CD14-positive monocyte (primary cell): ENCODE measurements around the gene STXBP6. TPM values are rescaled to one million over a fixed set of nuclear protein-coding genes. Genes with fewer than 3 reads are reported as not detected.

Experiments used
- DNase-seq, 3 donors: peaks; one replicate each; pipeline ENCODE4 v3.0.0-alpha.2; 2011 to 2022
- H2AFZ ChIP-seq: 2 replicates; pipeline ENCODE4 v1.6.0; 2012; ENCODE audit warnings: mild to moderate bottlenecking, low read depth, low read length, inconsistent platforms; ENCODE audit not compliant: insufficient read depth, poor library complexity, severe bottlenecking
- H3K27ac ChIP-seq, 2 donors: 1 replicate in 1 of 2; 2 replicates in 1 of 2; pipeline ENCODE4 v1.5.1; 2012 to 2013; ENCODE audit warnings: low read length in 2 of 2, control low read depth in 1 of 2, inconsistent platforms in 1 of 2, low read depth in 1 of 2, mild to moderate bottlenecking in 1 of 2
- H3K27me3 ChIP-seq, 2 donors: one replicate each; pipeline versions ENCODE4 v1.6.0 to v1.6.1; 2011 to 2013; ENCODE audit warnings: low read length in 2 of 2; ENCODE audit not compliant: control insufficient read depth in 2 of 2, insufficient read depth in 2 of 2
- H3K36me3 ChIP-seq, 2 donors: replicated peaks in 1 of 2; 1 replicate in 1 of 2; 2 replicates in 1 of 2; pipeline versions ENCODE4 v1.5.1 to v1.6.1; 2012 to 2013; ENCODE audit warnings: low read length in 2 of 2, control low read depth in 1 of 2, inconsistent platforms in 1 of 2, mild to moderate bottlenecking in 1 of 2; ENCODE audit not compliant: insufficient read depth in 2 of 2, control insufficient read depth in 1 of 2
- H3K4me1 ChIP-seq, 2 donors: 1 replicate in 1 of 2; 2 replicates in 1 of 2; pipeline versions ENCODE4 v1.5.1 to v1.6.1; 2012 to 2013; ENCODE audit warnings: low read length in 2 of 2, control low read depth in 1 of 2, inconsistent platforms in 1 of 2, mild to moderate bottlenecking in 1 of 2, moderate library complexity in 1 of 2; ENCODE audit not compliant: insufficient read depth in 2 of 2, control insufficient read depth in 1 of 2
- H3K4me2 ChIP-seq: replicated peaks from 2 replicates; pipeline ENCODE3; 2012; ENCODE audit warnings: low read length, moderate library complexity, mild to moderate bottlenecking; ENCODE audit not compliant: poor library complexity, severe bottlenecking; ENCODE audit errors: extremely low read depth
- H3K4me3 ChIP-seq, 3 experiments: fragments of 200-600 bp in 1 of 3; sonication (generic) in 1 of 3; replicated peaks in 1 of 3; 1 replicate in 2 of 3; 2 replicates in 1 of 3; pipeline ENCODE4 v1.5.1; 2011 to 2013; ENCODE audit warnings: low read length in 3 of 3, mild to moderate bottlenecking in 3 of 3, control low read depth in 2 of 3, low read depth in 2 of 3, inconsistent platforms in 1 of 3, moderate library complexity in 1 of 3
- H3K79me2 ChIP-seq: 2 replicates; pipeline ENCODE4 v1.6.0; 2012; ENCODE audit warnings: mild to moderate bottlenecking, control low read depth, inconsistent platforms, low read length, moderate library complexity; ENCODE audit not compliant: insufficient read depth
- H3K9ac ChIP-seq: 2 replicates; pipeline ENCODE4 v1.6.0; 2017; ENCODE audit warnings: low read length, mild to moderate bottlenecking; ENCODE audit not compliant: insufficient read depth, poor library complexity, severe bottlenecking
- H3K9me3 ChIP-seq, 2 donors: replicated peaks in 1 of 2; 1 replicate in 1 of 2; 2 replicates in 1 of 2; pipeline versions ENCODE4 v1.5.1 to v1.6.1; 2012 to 2013; ENCODE audit warnings: low read length in 2 of 2, control low read depth in 1 of 2; ENCODE audit not compliant: control insufficient read depth in 1 of 2, insufficient read depth in 1 of 2
- H4K20me1 ChIP-seq: 2 replicates; pipeline ENCODE4 v1.6.0; 2012; ENCODE audit warnings: mild to moderate bottlenecking, low read length, control low read depth, moderate library complexity; ENCODE audit not compliant: insufficient read depth
- H3K27ac Mint-ChIP-seq, 7 donors: one replicate each; pipeline ENCODE4 v1.8.0; 2020; ENCODE audit warnings: mild to moderate bottlenecking in 7 of 7, mixed read lengths in 7 of 7, moderate library complexity in 6 of 7, inconsistent platforms in 2 of 7
- H3K27me3 Mint-ChIP-seq, 3 donors: one replicate each; pipeline ENCODE4 v1.8.0; 2021 to 2022; ENCODE audit warnings: low read depth in 3 of 3, mild to moderate bottlenecking in 3 of 3, mixed read lengths in 3 of 3, moderate library complexity in 3 of 3, inconsistent platforms in 1 of 3
- H3K36me3 Mint-ChIP-seq, 2 donors: one replicate each; pipeline ENCODE4 v1.8.0; 2020; ENCODE audit warnings: mixed read lengths in 2 of 2, inconsistent platforms in 1 of 2, mild to moderate bottlenecking in 1 of 2
- H3K4me1 Mint-ChIP-seq: one replicate; pipeline ENCODE4 v1.8.0; 2020; ENCODE audit warnings: mild to moderate bottlenecking, mixed read lengths
- H3K4me3 Mint-ChIP-seq, 2 donors: one replicate each; pipeline ENCODE4 v1.8.0; 2020; ENCODE audit warnings: mild to moderate bottlenecking in 2 of 2, mixed read lengths in 2 of 2, moderate library complexity in 1 of 2
- H3K9me3 Mint-ChIP-seq, 7 donors: one replicate each; pipeline ENCODE4 v1.8.0; 2020 to 2022; ENCODE audit warnings: mixed read lengths in 7 of 7, mild to moderate bottlenecking in 6 of 7, moderate library complexity in 6 of 7, inconsistent platforms in 2 of 7
- WGBS: methylation state at CpG from one replicate; pipeline ENCODE4 v1.1.5; 2013; ENCODE audit warnings: missing lambda C conversion rate; ENCODE audit not compliant: insufficient coverage; 5-methylcytosine and 5-hydroxymethylcytosine counted together
- intact Hi-C, 2 donors: fragments of 100-400 bp; cut with micrococcal nuclease; formaldehyde crosslinking; loops; one replicate each; pipeline versions ENCODE4 v1.15.0 to v1.15.1; 2023
- polyA plus RNA-seq, 3 donors: library from polyadenylated mRNA; depleted of rRNA in 1 of 3; unstranded in 2 of 3; stranded (reverse) in 1 of 3; fragments of 300-500 nt in 2 of 3; fragments of >200 nt in 1 of 3; fragmentation: Illumina TruSeq in 2 of 3; gene quantifications; 1 replicate in 2 of 3; 2 replicates in 1 of 3; pipeline ENCODE4 v1.2.3, GENCODE V29; 2012 to 2021
- TF ChIP-seq, protein P1 (sequence below): fragments of 200-600 bp; IDR thresholded peaks from one replicate; pipeline ENCODE4 v1.8.0; 2022; ENCODE audit warnings: antibody characterized with exemption, mild to moderate bottlenecking

Gene STXBP6
- polyA plus RNA-seq, 3 donors: 0.05 to 0.25 (median 0.08) TPM

GRCh38 chr14:24798911-24799462 is 251.0 kb downstream of the STXBP6 start:
- Histone ChIP-seq H3K79me2 (no peaks in the 10 kb centered on the region), H2AFZ (peak overlapping the region; percentile 17), H3K4me1 (no peaks in the 10 kb centered on the region), H3K9ac (no peak overlapping the region), H3K4me3 (no peak overlapping the region), H3K9me3 (no peaks in the 10 kb centered on the region), H3K27ac (no peak overlapping the region), H3K4me2 (no peak overlapping the region), H3K27me3 (no peaks in the 10 kb centered on the region), H3K36me3 (no peaks in the 10 kb centered on the region), H4K20me1 (no peaks in the 10 kb centered on the region)
- Mint-ChIP-seq H3K9me3 (peaks cover 0 to 7% (median 2%) of the 10 kb centered on the region in 7 donors), H3K36me3 (no peaks in the 10 kb centered on the region), H3K4me3 (no peak overlapping the region), H3K27ac (peak overlapping the region in 3 of 7 donors; percentile 7 to 66 (median 43)), H3K27me3 (peaks cover 0 to 7% (median 5%) of the 10 kb centered on the region in 3 donors), H3K4me1 (peaks cover 9% of the 10 kb centered on the region)
- TF ChIP-seq, protein P1, sequence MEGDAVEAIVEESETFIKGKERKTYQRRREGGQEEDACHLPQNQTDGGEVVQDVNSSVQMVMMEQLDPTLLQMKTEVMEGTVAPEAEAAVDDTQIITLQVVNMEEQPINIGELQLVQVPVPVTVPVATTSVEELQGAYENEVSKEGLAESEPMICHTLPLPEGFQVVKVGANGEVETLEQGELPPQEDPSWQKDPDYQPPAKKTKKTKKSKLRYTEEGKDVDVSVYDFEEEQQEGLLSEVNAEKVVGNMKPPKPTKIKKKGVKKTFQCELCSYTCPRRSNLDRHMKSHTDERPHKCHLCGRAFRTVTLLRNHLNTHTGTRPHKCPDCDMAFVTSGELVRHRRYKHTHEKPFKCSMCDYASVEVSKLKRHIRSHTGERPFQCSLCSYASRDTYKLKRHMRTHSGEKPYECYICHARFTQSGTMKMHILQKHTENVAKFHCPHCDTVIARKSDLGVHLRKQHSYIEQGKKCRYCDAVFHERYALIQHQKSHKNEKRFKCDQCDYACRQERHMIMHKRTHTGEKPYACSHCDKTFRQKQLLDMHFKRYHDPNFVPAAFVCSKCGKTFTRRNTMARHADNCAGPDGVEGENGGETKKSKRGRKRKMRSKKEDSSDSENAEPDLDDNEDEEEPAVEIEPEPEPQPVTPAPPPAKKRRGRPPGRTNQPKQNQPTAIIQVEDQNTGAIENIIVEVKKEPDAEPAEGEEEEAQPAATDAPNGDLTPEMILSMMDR: no peak
- 49% methylated on average over 5 of the region's 6 CpGs for whole genome bisulfite sequencing
- intact Hi-C loops: no loop called here
- DNase-seq: no peak

GRCh38 chr14:24795406-24795805 is 254.5 kb downstream of the STXBP6 start:
- no peak overlapping the region for H3K27ac Mint-ChIP-seq

More at GRCh38 chr14:24795406-24795805, 254.5 kb downstream of the STXBP6 start:
- Histone ChIP-seq H3K4me2 (no peak overlapping the region), H3K9me3 (no peaks in the 10 kb centered on the region), H3K27ac (no peak overlapping the region), H3K36me3 (no peaks in the 10 kb centered on the region), H3K79me2 (no peaks in the 10 kb centered on the region), H2AFZ (no peak overlapping the region), H3K4me3 (no peak overlapping the region), H3K9ac (no peak overlapping the region), H3K27me3 (no peaks in the 10 kb centered on the region), H4K20me1 (no peaks in the 10 kb centered on the region), H3K4me1 (no peaks in the 10 kb centered on the region)
- Mint-ChIP-seq H3K4me1 (peaks cover 14% of the 10 kb centered on the region), H3K36me3 (no peaks in the 10 kb centered on the region), H3K9me3 (peaks cover 0 to 8% (median 3%) of the 10 kb centered on the region in 7 donors), H3K4me3 (no peak overlapping the region), H3K27me3 (peaks cover 0 to 4% (median 2%) of the 10 kb centered on the region in 3 donors)
- WGBS: 100% methylated on average over 2 of the region's 5 CpGs
- intact Hi-C loops: no loop called here
- DNase-seq: no peak
- TF ChIP-seq, protein P1: no peak
